HG02885 (cell line): Measurements from ENCODE around the gene VAC14.
A peak's percentile ranks its signal among the peaks of the same experiment; 100 is the strongest.
"Not testable (repeated sequence)": the region's sequence is repeated elsewhere in the genome, so short reads cannot be mapped to it uniquely, and the experiment has no call there.

Source experiments
- ATAC-seq: cut with Tn5 transposase; IDR thresholded peaks from one replicate; pipeline ENCODE4 v1.9.1; 2021; ENCODE audit warnings: mild to moderate bottlenecking; ENCODE audit not compliant: unreplicated experiment, poor library complexity

VAC14 gene

GRCh38 chr16:70653809-70654771, 146.9 kb downstream of the VAC14 start:
- peak; percentile 51 for ATAC-seq

- ATAC-seq: no peak
Observed at GRCh38 chr16:70653406-70653805, 147.6 kb downstream of the VAC14 start.

GRCh38 chr16:70652322-70652721, 148.6 kb downstream of the VAC14 start:
- ATAC-seq: no peak

GRCh38 chr16:70651524-70651923, 149.4 kb downstream of the VAC14 start:
- ATAC-seq: no peak

- no peak for ATAC-seq
Observed at GRCh38 chr16:70650216-70650615, 150.7 kb downstream of the VAC14 start.

GRCh38 chr16:70649300-70649699, 151.7 kb downstream of the VAC14 start:
- ATAC-seq: no peak

GRCh38 chr16:70648606-70649005, 152.4 kb downstream of the VAC14 start:
- ATAC-seq: no peak

GRCh38 chr16:70647441-70648359, 153.3 kb downstream of the VAC14 start:
- no peak for ATAC-seq

GRCh38 chr16:70646260-70647241, 154.4 kb downstream of the VAC14 start, which contains the start of gene IL34:
IL34 (plus strand) TSS chr16:70646559; CDS start chr16:70646948, 389 bp downstream.
- no peak for ATAC-seq

GRCh38 chr16:70644763-70645597, 156.0 kb downstream of the VAC14 start:
- ATAC-seq: no peak

GRCh38 chr16:70643264-70643663, 157.7 kb downstream of the VAC14 start:
- ATAC-seq: not testable (repeated sequence)

- ATAC-seq: no peak
Observed at GRCh38 chr16:70642633-70643032, 158.3 kb downstream of the VAC14 start.

- no peak for ATAC-seq
Observed at GRCh38 chr16:70638814-70639792, 161.9 kb downstream of the VAC14 start.
